Esophagus muscularis mucosa (tissue), 4 donors: ENCODE data around the gene ECE1.
"Not testable (repeated sequence)": the region's sequence is repeated elsewhere in the genome, so short reads cannot be mapped to it uniquely, and the experiment has no call there.

Experiments
- CTCF ChIP-seq, 3 experiments: fragments of 200-600 bp in 2 of 3; fragments of 450-650 bp in 1 of 3; sonication (generic) in 2 of 3; IDR thresholded peaks; one replicate each; pipeline ENCODE4 v1.5.1; 2017 to 2019; ENCODE audit warnings: antibody characterized with exemption in 3 of 3, mild to moderate bottlenecking in 2 of 3, moderate library complexity in 1 of 3
- EP300 ChIP-seq: sonication (generic); formaldehyde crosslinking; IDR thresholded peaks from one replicate; pipeline ENCODE4 v1.6.1; 2017; ENCODE audit warnings: antibody characterized with exemption
- POLR2A ChIP-seq: fragments of 450-650 bp; IDR thresholded peaks from one replicate; pipeline ENCODE4 v1.6.1; 2017; ENCODE audit warnings: antibody characterized with exemption, moderate library complexity, mild to moderate bottlenecking, low read depth
- POLR2AphosphoS5 ChIP-seq, 2 donors: sonication (generic); formaldehyde crosslinking; IDR thresholded peaks; one replicate each; pipeline ENCODE4 v1.6.1; 2017; ENCODE audit warnings: antibody characterized with exemption in 2 of 2

DNA sequence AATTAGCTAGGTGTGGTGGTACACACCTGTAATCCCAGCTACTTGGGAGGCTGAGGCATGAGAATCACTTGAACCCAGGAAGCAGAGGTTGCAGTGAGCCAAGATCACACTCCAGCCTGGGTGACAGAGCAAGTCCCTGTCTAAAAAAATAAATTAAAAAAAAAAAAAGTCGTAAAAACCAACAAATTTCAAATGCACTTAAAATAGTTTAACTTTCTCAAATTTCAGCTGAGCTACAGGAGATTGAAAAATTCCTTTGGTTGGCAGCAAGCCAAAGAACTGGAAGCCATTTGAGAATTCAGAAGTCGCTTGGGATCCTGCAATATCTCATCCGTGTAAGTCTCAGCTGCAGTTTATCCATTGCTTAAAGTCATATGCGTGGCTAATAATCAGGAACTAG lies 119.4 kb downstream of the ECE1 start:
- not testable (repeated sequence) for TF ChIP-seq EP300; CTCF (IDR thresholded peaks at IDR 0.05); POLR2A; POLR2AphosphoS5 (IDR thresholded peaks at IDR 0.05)
